ENCODE results near the gene MRGPRD.

The MRGPRD gene

GRCh38 chr11:68950762-68951161 is 30.0 kb downstream of the MRGPRD start:
- DNase-seq (ENCODE audit: extremely low spot score, insufficient read length, low read depth) (no peak), FAIRE-seq (no peak)

GRCh38 chr11:68950270-68950669 is 30.5 kb downstream of the MRGPRD start:
- FAIRE-seq, result no peak

GRCh38 chr11:68948935-68949334 is 31.9 kb downstream of the MRGPRD start:
- DNase-seq (ENCODE audit: extremely low spot score, insufficient read length, low read depth) (no peak), FAIRE-seq (no peak)

More at GRCh38 chr11:68950270-68950669, 30.5 kb downstream of the MRGPRD start:
- no peak for DNase-seq (ENCODE audit: extremely low spot score, insufficient read length, low read depth)

GRCh38 chr11:68948496-68948895 is 32.3 kb downstream of the MRGPRD start:
- no peak for DNase-seq (ENCODE audit: extremely low spot score, insufficient read length, low read depth)
- no peak for FAIRE-seq

GRCh38 chr11:68947151-68947550 is 33.6 kb downstream of the MRGPRD start:
- DNase-seq (ENCODE audit: extremely low spot score, insufficient read length, low read depth) (no peak), FAIRE-seq (no peak)

GRCh38 chr11:68946416-68947090 is 34.2 kb downstream of the MRGPRD start:
- no peak for FAIRE-seq
- no peak for DNase-seq (ENCODE audit: extremely low spot score, insufficient read length, low read depth)

GRCh38 chr11:68942751-68943271 is 38.0 kb downstream of the MRGPRD start:
- FAIRE-seq (no peak), DNase-seq (ENCODE audit: extremely low spot score, insufficient read length, low read depth) (no peak)

GRCh38 chr11:68942095-68942620 is 38.6 kb downstream of the MRGPRD start:
- DNase-seq (ENCODE audit: extremely low spot score, insufficient read length, low read depth) (no peak), FAIRE-seq (no peak)

- no peak for FAIRE-seq
- DNase-seq (ENCODE audit: extremely low spot score, insufficient read length, low read depth), result no peak
Measured at GRCh38 chr11:68941324-68942094, 39.3 kb downstream of the MRGPRD start.

GRCh38 chr11:68940651-68941323 is 40.0 kb downstream of the MRGPRD start:
- no peak for FAIRE-seq
- no peak for DNase-seq (ENCODE audit: extremely low spot score, insufficient read length, low read depth)

GRCh38 chr11:68939583-68940555 is 40.9 kb downstream of the MRGPRD start:
- FAIRE-seq (no peak), DNase-seq (ENCODE audit: extremely low spot score, insufficient read length, low read depth) (no peak)

GRCh38 chr11:68938816-68939582 is 41.8 kb downstream of the MRGPRD start:
- FAIRE-seq, result no peak
- no peak for DNase-seq (ENCODE audit: extremely low spot score, insufficient read length, low read depth)

- no peak for DNase-seq (ENCODE audit: extremely low spot score, insufficient read length, low read depth)
- FAIRE-seq, result no peak
Measured at GRCh38 chr11:68938088-68938487, 42.7 kb downstream of the MRGPRD start.

GRCh38 chr11:68936676-68937620 is 43.8 kb downstream of the MRGPRD start:
- FAIRE-seq (no peak), DNase-seq (ENCODE audit: extremely low spot score, insufficient read length, low read depth) (no peak)

GRCh38 chr11:68936358-68936636 is 44.5 kb downstream of the MRGPRD start:
- FAIRE-seq, result no peak
- no peak for DNase-seq (ENCODE audit: extremely low spot score, insufficient read length, low read depth)

- DNase-seq (ENCODE audit: extremely low spot score, insufficient read length, low read depth), result no peak
- FAIRE-seq, result no peak
Measured at GRCh38 chr11:68935516-68936357, 45.0 kb downstream of the MRGPRD start.

- DNase-seq (ENCODE audit: extremely low spot score, insufficient read length, low read depth), result no peak
- FAIRE-seq, result no peak
Measured at GRCh38 chr11:68935066-68935465, 45.7 kb downstream of the MRGPRD start.

Data from GM18507 (cell line).